ENCODE data around the gene AFG1L.
A peak's percentile ranks its signal among the peaks of the same experiment; 100 is the strongest.
"Not testable (repeated sequence)": the region's sequence is repeated elsewhere in the genome, so short reads cannot be mapped to it uniquely, and the experiment has no call there.

The AFG1L gene

GRCh38 chr6:108556866-108557493 lies 262.1 kb downstream of the AFG1L start:
- DNase-seq (ENCODE audit: low spot score): no peak

- DNase-seq (ENCODE audit: low spot score): peak; percentile 87
Observed at GRCh38 chr6:108557494-108558371, 262.9 kb downstream of the AFG1L start.

- peak; percentile 98 for DNase-seq (ENCODE audit: low spot score)
Observed at GRCh38 chr6:108558372-108559096, 263.7 kb downstream of the AFG1L start.

- DNase-seq (ENCODE audit: low spot score): peak; percentile 89
Observed at GRCh38 chr6:108559097-108559883, 264.4 kb downstream of the AFG1L start.

- peak; percentile 86 for DNase-seq (ENCODE audit: low spot score)
Observed at GRCh38 chr6:108559884-108560462, 265.1 kb downstream of the AFG1L start.

GRCh38 chr6:108560463-108561308 lies 265.8 kb downstream of the AFG1L start, which contains the start of gene FOXO3:
Gene FOXO3 (plus strand): TSS chr6:108560917. CDS start chr6:108561209, 292 bp downstream.
- peak; percentile 91 for DNase-seq (ENCODE audit: low spot score)

- DNase-seq (ENCODE audit: low spot score): not testable (repeated sequence)
Observed at GRCh38 chr6:108561309-108561647, 266.4 kb downstream of the AFG1L start.

GRCh38 chr6:108561742-108562502 lies 267.1 kb downstream of the AFG1L start:
- DNase-seq (ENCODE audit: low spot score): no peak

GRCh38 chr6:108562503-108562993 lies 267.7 kb downstream of the AFG1L start:
- DNase-seq (ENCODE audit: low spot score): peak; percentile 87

- DNase-seq (ENCODE audit: low spot score): no peak
Observed at GRCh38 chr6:108563292-108563691, 268.4 kb downstream of the AFG1L start.

- no peak for DNase-seq (ENCODE audit: low spot score)
Observed at GRCh38 chr6:108564178-108564577, 269.3 kb downstream of the AFG1L start.

GRCh38 chr6:108565091-108565766 lies 270.4 kb downstream of the AFG1L start:
- DNase-seq (ENCODE audit: low spot score): peak; percentile 73

GRCh38 chr6:108565893-108566292 lies 271.0 kb downstream of the AFG1L start:
- DNase-seq (ENCODE audit: low spot score): no peak

GRCh38 chr6:108566406-108566805 lies 271.6 kb downstream of the AFG1L start:
- DNase-seq (ENCODE audit: low spot score): no peak

- no peak for DNase-seq (ENCODE audit: low spot score)
Observed at GRCh38 chr6:108568101-108568500, 273.2 kb downstream of the AFG1L start.

GRCh38 chr6:108568551-108569305 lies 273.9 kb downstream of the AFG1L start:
- DNase-seq (ENCODE audit: low spot score): no peak

- no peak for DNase-seq (ENCODE audit: low spot score)
Observed at GRCh38 chr6:108570517-108570916, 275.7 kb downstream of the AFG1L start.

Data from SK-N-DZ (cell line).